ENCODE measurements around the gene EFS.

Gene EFS

DNA sequence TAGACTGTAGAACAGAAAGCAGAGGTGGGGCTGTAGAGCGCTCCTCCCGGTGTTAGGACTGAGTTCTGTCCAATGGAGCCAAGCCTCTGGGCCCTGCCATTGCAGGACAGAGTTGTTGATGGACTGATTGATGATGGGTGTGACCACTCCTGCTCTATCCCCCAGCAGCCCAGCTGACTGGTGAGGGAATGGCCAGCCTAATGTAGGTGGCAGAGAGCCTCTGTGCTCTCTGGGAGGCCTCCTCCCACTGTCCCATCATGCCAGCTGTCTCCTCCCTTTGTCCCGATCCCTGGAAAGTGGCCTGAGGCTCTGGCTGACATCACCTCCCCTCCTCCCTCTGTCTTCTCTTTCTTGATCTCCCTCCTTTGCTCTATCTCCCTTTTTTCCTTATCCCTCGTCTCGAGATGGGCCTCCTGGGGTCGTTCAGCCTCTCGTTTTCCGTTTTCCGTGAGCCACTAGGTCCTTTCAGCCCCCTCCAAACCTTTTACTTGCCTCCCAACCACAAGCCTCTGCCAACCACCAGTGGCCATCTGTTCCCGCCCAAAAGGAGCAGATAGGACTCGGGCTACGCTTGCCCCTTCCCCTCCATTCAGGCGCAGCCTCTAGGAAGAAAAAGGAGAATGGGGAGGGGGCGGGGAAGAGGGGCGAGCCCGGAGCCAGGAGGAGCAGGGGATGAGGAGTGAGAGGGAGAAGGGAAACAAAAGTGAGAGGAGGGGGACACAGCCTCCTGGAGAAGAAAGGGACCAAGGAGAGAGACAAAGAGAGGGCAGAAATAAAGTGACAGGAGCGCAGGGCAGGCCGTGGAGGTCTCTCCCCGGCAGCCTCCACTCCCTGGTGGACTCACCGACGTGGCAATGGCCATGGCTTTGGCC is 572 bp downstream of the EFS start:
- no peaks in the 10 kb centered on the region for H3K9me3 ChIP-seq (ENCODE audit: control insufficient read depth, insufficient read depth, low read depth, low read length)
- no peak overlapping the region for H3K27ac ChIP-seq (ENCODE audit: extremely low read depth, low read depth, low read length)
- ChIA-PET CTCF (interaction anchor here (0.7 to 2.2 kb wide), 2 partner anchors 16 to 72 kb away, joined by 3 to 10 read pairs; no protein-coding TSS in a partner anchor), POLR2A (no interaction called here)
- H3K4me3 ChIP-seq (ENCODE audit: low read depth, low read length): no peak overlapping the region
- no peaks in the 10 kb centered on the region for H3K4me1 ChIP-seq (ENCODE audit: control insufficient read depth, insufficient read depth, low read length)
- no peaks in the 10 kb centered on the region for H3K36me3 ChIP-seq (ENCODE audit: control insufficient read depth in 2 of 2, insufficient read depth in 1 of 2, low read length in 2 of 2)
- no peak for TF ChIP-seq ZNF514 (tag by site-specific recombination; IDR thresholded peaks at IDR 0.05)

GRCh38 chr14:23362200-23362599 is 2.8 kb downstream of the EFS start:
- TF ChIP-seq ZNF654 (tag by site-specific recombination; IDR thresholded peaks at IDR 0.05; ENCODE audit: low read depth): peak; percentile 8; the same call in 1 of the 2 replicates
- no peak for TF ChIP-seq ZNF530 (tag by site-specific recombination; IDR thresholded peaks at IDR 0.05; ENCODE audit: low read depth)
- TF ChIP-seq ZNF214 (tag by site-specific recombination; IDR thresholded peaks at IDR 0.05; ENCODE audit: borderline replicate concordance): no peak
- no peaks in the 10 kb centered on the region for H3K4me1 ChIP-seq (ENCODE audit: control insufficient read depth, insufficient read depth, low read length)
- POLR2A ChIA-PET: no interaction called here
- no peaks in the 10 kb centered on the region for H3K36me3 ChIP-seq (ENCODE audit: control insufficient read depth in 2 of 2, insufficient read depth in 1 of 2, low read length in 2 of 2)
- H3K27ac ChIP-seq (ENCODE audit: extremely low read depth, low read depth, low read length): no peak overlapping the region
- no peak overlapping the region for H3K4me3 ChIP-seq (ENCODE audit: low read depth, low read length)
- CTCF ChIA-PET: interaction anchor here (0.6 to 2.2 kb wide), 6 partner anchors 9 to 225 kb away, joined by 3 to 10 read pairs (median 4); partner anchors contain the start of gene SLC22A17
- H3K9me3 ChIP-seq (ENCODE audit: control insufficient read depth, insufficient read depth, low read depth, low read length): no peaks in the 10 kb centered on the region

GRCh38 chr14:23361763-23362162 is 3.2 kb downstream of the EFS start:
- Histone ChIP-seq H3K4me3 (ENCODE audit: low read depth, low read length) (no peak overlapping the region), H3K36me3 (ENCODE audit: control insufficient read depth in 2 of 2, insufficient read depth in 1 of 2, low read length in 2 of 2) (no peaks in the 10 kb centered on the region), H3K9me3 (ENCODE audit: control insufficient read depth, insufficient read depth, low read depth, low read length) (no peaks in the 10 kb centered on the region), H3K4me1 (ENCODE audit: control insufficient read depth, insufficient read depth, low read length) (no peaks in the 10 kb centered on the region), H3K27ac (ENCODE audit: extremely low read depth, low read depth, low read length) (no peak overlapping the region)
- ChIA-PET CTCF (interaction anchor here (0.6 to 2.2 kb wide), 7 partner anchors 9 to 224 kb away, joined by 3 to 10 read pairs (median 5); partner anchors contain the start of gene SLC22A17), POLR2A (no interaction called here)
- no peak for TF ChIP-seq ZNF549 (tag by site-specific recombination; IDR thresholded peaks at IDR 0.05)
- no peak for TF ChIP-seq ZNF658 (tag by site-specific recombination; IDR thresholded peaks at IDR 0.05)
- TF ChIP-seq ZNF140 (tag by site-specific recombination; IDR thresholded peaks at IDR 0.05): no peak
- no peak for TF ChIP-seq ZNF561 (tag by site-specific recombination; IDR thresholded peaks at IDR 0.05; ENCODE audit: borderline replicate concordance)
- TF ChIP-seq ZNF626 (tag by site-specific recombination; IDR thresholded peaks at IDR 0.05): no peak
- TF ChIP-seq HOXD13 (CRISPR knock-in tag; IDR thresholded peaks at IDR 0.05; ENCODE audit: borderline replicate concordance): no peak

- Histone ChIP-seq H3K36me3 (ENCODE audit: control insufficient read depth in 2 of 2, insufficient read depth in 1 of 2, low read length in 2 of 2) (no peaks in the 10 kb centered on the region), H3K4me1 (ENCODE audit: control insufficient read depth, insufficient read depth, low read length) (no peaks in the 10 kb centered on the region), H3K9me3 (ENCODE audit: control insufficient read depth, insufficient read depth, low read depth, low read length) (no peaks in the 10 kb centered on the region), H3K4me3 (ENCODE audit: low read depth, low read length) (no peak overlapping the region), H3K27ac (ENCODE audit: extremely low read depth, low read depth, low read length) (no peak overlapping the region)
- no peak for TF ChIP-seq ZNF140 (tag by site-specific recombination; IDR thresholded peaks at IDR 0.05)
- no peak for TF ChIP-seq WT1 (tag by site-specific recombination; IDR thresholded peaks at IDR 0.05)
- TF ChIP-seq ZNF223 (tag by site-specific recombination; IDR thresholded peaks at IDR 0.05): no peak
- TF ChIP-seq ZNF610 (tag by site-specific recombination; IDR thresholded peaks at IDR 0.05; ENCODE audit: borderline replicate concordance): no peak
- TF ChIP-seq ZNF184 (tag by site-specific recombination; IDR thresholded peaks at IDR 0.05): no peak
- no peak for TF ChIP-seq KLF7 (tag by site-specific recombination; IDR thresholded peaks at IDR 0.05; ENCODE audit: borderline replicate concordance)
- TF ChIP-seq GLIS1 (tag by site-specific recombination; IDR thresholded peaks at IDR 0.05): no peak
- TF ChIP-seq ZNF354C (tag by site-specific recombination; IDR thresholded peaks at IDR 0.05; ENCODE audit: borderline replicate concordance, low read depth): no peak
- no peak for TF ChIP-seq ZNF174 (tag by site-specific recombination; IDR thresholded peaks at IDR 0.05)
- TF ChIP-seq ZNF473 (tag by site-specific recombination; IDR thresholded peaks at IDR 0.05): no peak
- TF ChIP-seq MEIS1 (CRISPR knock-in tag; IDR thresholded peaks at IDR 0.05; ENCODE audit: borderline replicate concordance): no peak
- no peak for TF ChIP-seq ZNF529 (tag by site-specific recombination; IDR thresholded peaks at IDR 0.05; ENCODE audit: insufficient replicate concordance)
- no peak for TF ChIP-seq ZNF777 (tag by site-specific recombination; IDR thresholded peaks at IDR 0.05; ENCODE audit: borderline replicate concordance)
- TF ChIP-seq PRDM1 (tag by site-specific recombination; IDR thresholded peaks at IDR 0.05): no peak
- no peak for TF ChIP-seq ZNF629 (tag by site-specific recombination; IDR thresholded peaks at IDR 0.05)
- TF ChIP-seq EGR2 (tag by site-specific recombination; IDR thresholded peaks at IDR 0.05; ENCODE audit: low read depth): no peak
- ChIA-PET POLR2A (interaction anchor here (1.1 kb wide), 1 partner anchor 40 kb away, joined by 3 read pairs; the partner anchor contains the start of gene PABPN1), CTCF (interaction anchor here (1.2 to 2.2 kb wide), 4 partner anchors 18 to 34 kb away, joined by 4 to 10 read pairs (median 6); no protein-coding TSS in a partner anchor)
Measured at GRCh38 chr14:23361320-23361719, 3.7 kb downstream of the EFS start.
